ENCODE results near the gene SPATA21. TPM values are rescaled to one million over a fixed set of nuclear protein-coding genes. Genes with fewer than 3 reads are reported as not detected.
A peak's percentile ranks its signal among the peaks of the same experiment; 100 is the strongest.

SPATA21 gene
- total RNA-seq, 1 experiment from 2014 or later: not detected

GRCh38 chr1:16442265-16442664 lies 5.0 kb upstream of the SPATA21 start:
- ChIA-PET CTCF (no interaction called here), POLR2A (no interaction called here)
- no peak for DNase-seq (ENCODE audit: low spot score)
- H3K27me3 Mint-ChIP-seq (ENCODE audit: low read depth): peaks cover 9% of the 10 kb centered on the region; the same call in 1 of the 2 replicates
- H3K4me3 Mint-ChIP-seq: peak overlapping the region; percentile 88
- TF ChIP-seq ZNF138 (CRISPR knock-in tag; conservative IDR thresholded peaks at IDR 0.05): no peak
- TF ChIP-seq ERG (CRISPR knock-in tag; IDR thresholded peaks at IDR 0.05): no peak
- TF ChIP-seq SMAD4 (CRISPR knock-in tag; IDR thresholded peaks at IDR 0.05): no peak
- no peak for TF ChIP-seq ZNF232 (CRISPR knock-in tag; IDR thresholded peaks at IDR 0.05)
- no peak for TF ChIP-seq JUN (CRISPR knock-in tag; IDR thresholded peaks at IDR 0.05)
- no peak for TF ChIP-seq FOXP4 (CRISPR knock-in tag; IDR thresholded peaks at IDR 0.05)
- no peak for TF ChIP-seq KAT7 (CRISPR knock-in tag; IDR thresholded peaks at IDR 0.05; ENCODE audit: borderline replicate concordance)
- no peak for TF ChIP-seq ZMAT4 (CRISPR knock-in tag; IDR thresholded peaks at IDR 0.05)
- TF ChIP-seq CBFB (CRISPR knock-in tag; IDR thresholded peaks at IDR 0.05; ENCODE audit: low read depth): no peak
- TF ChIP-seq E2F1 (CRISPR knock-in tag; IDR thresholded peaks at IDR 0.05): no peak
- no peak for TF ChIP-seq OVOL2 (CRISPR knock-in tag; IDR thresholded peaks at IDR 0.05; ENCODE audit: borderline replicate concordance)
- no peak for TF ChIP-seq IRF1 (CRISPR knock-in tag; IDR thresholded peaks at IDR 0.05)
- no peak for TF ChIP-seq MYBL2 (CRISPR knock-in tag; IDR thresholded peaks at IDR 0.05)
- TF ChIP-seq FOXP1 (CRISPR knock-in tag; IDR thresholded peaks at IDR 0.05; ENCODE audit: borderline replicate concordance): no peak
- TF ChIP-seq CTCF (IDR thresholded peaks at IDR 0.05): no peak
- TF ChIP-seq NR2C2 (CRISPR knock-in tag; IDR thresholded peaks at IDR 0.05): no peak
- no peak for TF ChIP-seq ZSCAN18 (CRISPR knock-in tag; IDR thresholded peaks at IDR 0.05)
- no peak for TF ChIP-seq ZNF317 (CRISPR knock-in tag; IDR thresholded peaks at IDR 0.05; ENCODE audit: borderline replicate concordance, low read depth)
- TF ChIP-seq TEAD1 (CRISPR knock-in tag; IDR thresholded peaks at IDR 0.05): no peak
- H3K4me1 Mint-ChIP-seq: peaks cover 4% of the 10 kb centered on the region; the same call in 1 of the 2 replicates
- H3K9me3 Mint-ChIP-seq: no peaks in the 10 kb centered on the region
- no peak for ATAC-seq
- no peak overlapping the region for H3K27ac Mint-ChIP-seq
- peaks cover 8% of the 10 kb centered on the region for H3K36me3 Mint-ChIP-seq

Data from WTC11 (cell line).